Measurements from ENCODE around the gene SF3B3. TPM values are rescaled to one million over a fixed set of nuclear protein-coding genes. Genes with fewer than 3 reads are reported as not detected.

Gene SF3B3
- total RNA-seq = 100 to 1,000 TPM in 3 of 6 donors, 10 to 100 TPM in 3; 66.3 to 131 (median 103) TPM
- 10 to 100 TPM; 43.9 to 68.3 TPM for polyA plus RNA-seq

DNA sequence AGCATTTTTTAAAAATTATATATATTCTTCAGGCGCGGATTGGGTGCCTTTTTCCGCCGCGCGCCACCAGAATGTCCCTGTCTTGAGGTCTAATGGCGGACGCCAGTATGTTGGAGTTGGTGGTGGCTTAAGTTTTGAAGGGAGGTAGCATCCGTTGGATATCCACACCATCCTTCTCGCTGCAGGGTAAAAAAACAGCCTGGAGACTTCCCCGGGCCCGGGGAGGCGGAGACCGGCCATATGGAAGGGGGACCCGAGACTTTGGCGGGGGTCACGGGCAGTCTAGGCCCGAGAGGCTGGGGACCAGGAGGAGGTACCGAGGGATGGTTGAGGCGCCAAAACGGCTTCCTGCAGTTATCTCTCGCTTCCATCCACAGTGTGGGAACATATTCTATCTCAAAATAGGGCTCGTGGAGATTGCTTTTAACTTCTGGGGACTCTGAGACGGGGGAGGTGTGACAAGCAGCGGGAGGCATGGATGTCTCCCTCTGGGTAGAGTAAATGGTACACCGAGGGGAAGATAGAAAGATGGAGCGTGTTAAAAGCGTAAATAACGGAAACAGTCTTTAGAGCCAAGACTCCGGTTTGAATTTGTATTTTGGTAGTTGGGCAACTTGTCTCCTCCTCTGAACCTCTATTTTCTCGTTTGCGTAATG is at the start of gene SF3B3:
Gene SF3B3, plus strand, starts transcription at position 74 of the 656 bp plus-strand sequence. CDS start 2,841 bp downstream, outside the sequence.
- Histone ChIP-seq H3K4me1 (peaks cover 11 to 25% (median 24%) of the 10 kb centered on the region in 3 donors), H3K36me3 (peaks cover 0 to 18% (median 0%) of the 10 kb centered on the region in 3 donors), H3K27ac (peak within 1 kb of the TSS; percentile 60 to 81 (median 74)), H3K27me3 (no peaks in the 10 kb centered on the region), H3K4me3 (peak within 1 kb of the TSS; percentile 65 to 90 (median 85)), H3K9me3 (no peaks in the 10 kb centered on the region)
- ATAC-seq = peak; percentile 80 to 89 (median 86)
- 0% methylated on average over 32 of the region's 32 CpGs for WGBS, 2 donors
- TF ChIP-seq, protein P1, sequence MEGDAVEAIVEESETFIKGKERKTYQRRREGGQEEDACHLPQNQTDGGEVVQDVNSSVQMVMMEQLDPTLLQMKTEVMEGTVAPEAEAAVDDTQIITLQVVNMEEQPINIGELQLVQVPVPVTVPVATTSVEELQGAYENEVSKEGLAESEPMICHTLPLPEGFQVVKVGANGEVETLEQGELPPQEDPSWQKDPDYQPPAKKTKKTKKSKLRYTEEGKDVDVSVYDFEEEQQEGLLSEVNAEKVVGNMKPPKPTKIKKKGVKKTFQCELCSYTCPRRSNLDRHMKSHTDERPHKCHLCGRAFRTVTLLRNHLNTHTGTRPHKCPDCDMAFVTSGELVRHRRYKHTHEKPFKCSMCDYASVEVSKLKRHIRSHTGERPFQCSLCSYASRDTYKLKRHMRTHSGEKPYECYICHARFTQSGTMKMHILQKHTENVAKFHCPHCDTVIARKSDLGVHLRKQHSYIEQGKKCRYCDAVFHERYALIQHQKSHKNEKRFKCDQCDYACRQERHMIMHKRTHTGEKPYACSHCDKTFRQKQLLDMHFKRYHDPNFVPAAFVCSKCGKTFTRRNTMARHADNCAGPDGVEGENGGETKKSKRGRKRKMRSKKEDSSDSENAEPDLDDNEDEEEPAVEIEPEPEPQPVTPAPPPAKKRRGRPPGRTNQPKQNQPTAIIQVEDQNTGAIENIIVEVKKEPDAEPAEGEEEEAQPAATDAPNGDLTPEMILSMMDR (IDR thresholded peaks at IDR 0.05) = no peak
- intact Hi-C loops (cut with DNase I) = no loop called here
- FAIRE-seq = no peak
- peak; percentile 47 to 79 (median 64) for DNase-seq

DNA sequence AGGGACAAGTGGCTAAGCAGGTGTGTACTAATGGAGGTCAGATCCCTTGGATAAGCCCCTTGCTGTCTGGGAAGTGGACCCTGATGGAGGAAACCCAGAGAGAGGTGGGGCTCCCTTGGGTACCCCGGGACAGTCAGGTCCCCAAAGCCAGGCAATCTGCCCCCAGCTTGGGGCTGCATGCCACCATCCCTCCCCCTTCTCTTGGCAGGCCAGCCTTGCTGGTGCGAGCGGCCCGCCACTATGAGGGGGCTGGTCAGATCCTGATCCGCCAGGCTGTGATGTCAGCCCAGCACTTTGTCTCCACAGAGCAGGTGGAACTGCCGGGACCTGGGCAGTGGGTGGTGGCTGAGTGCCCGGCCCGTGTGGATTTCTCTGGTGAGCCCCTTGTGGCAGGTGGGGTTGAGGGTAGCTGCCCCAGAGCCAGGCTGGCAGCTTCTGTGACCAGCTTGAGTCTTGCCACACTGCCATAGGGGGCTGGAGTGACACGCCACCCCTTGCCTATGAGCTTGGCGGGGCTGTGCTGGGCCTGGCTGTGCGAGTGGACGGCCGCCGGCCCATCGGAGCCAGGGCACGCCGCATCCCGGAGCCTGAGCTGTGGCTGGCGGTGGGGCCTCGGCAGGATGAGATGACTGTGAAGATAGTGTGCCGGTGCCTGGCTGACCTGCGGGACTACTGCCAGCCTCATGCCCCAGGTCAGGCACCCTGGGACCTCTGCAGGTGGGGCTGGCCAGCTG is 49.1 kb upstream of the SF3B3 start:
- Histone ChIP-seq H3K9me3 (no peaks in the 10 kb centered on the region), H3K36me3 (peaks cover 0 to 14% (median 6%) of the 10 kb centered on the region in 3 donors), H3K27ac (no peak overlapping the region), H3K4me1 (peaks cover 0 to 3% (median 0%) of the 10 kb centered on the region in 3 donors), H3K4me3 (no peak overlapping the region), H3K27me3 (no peaks in the 10 kb centered on the region)
- 93 to 95% methylated on average over 18 to 22 of the region's 22 CpGs for WGBS, 2 donors
- intact Hi-C loops (cut with DNase I) = loop anchor here in 2 of 3 donors (5.0 to 10.0 kb wide), 2 partner anchors 77 to 80 kb away; no protein-coding TSS in a partner anchor
- DNase-seq (peak in 1 of 6 donors; percentile 68), FAIRE-seq (no peak), ATAC-seq (no peak)
- TF ChIP-seq, protein P1 (IDR thresholded peaks at IDR 0.05) = no peak

DNA sequence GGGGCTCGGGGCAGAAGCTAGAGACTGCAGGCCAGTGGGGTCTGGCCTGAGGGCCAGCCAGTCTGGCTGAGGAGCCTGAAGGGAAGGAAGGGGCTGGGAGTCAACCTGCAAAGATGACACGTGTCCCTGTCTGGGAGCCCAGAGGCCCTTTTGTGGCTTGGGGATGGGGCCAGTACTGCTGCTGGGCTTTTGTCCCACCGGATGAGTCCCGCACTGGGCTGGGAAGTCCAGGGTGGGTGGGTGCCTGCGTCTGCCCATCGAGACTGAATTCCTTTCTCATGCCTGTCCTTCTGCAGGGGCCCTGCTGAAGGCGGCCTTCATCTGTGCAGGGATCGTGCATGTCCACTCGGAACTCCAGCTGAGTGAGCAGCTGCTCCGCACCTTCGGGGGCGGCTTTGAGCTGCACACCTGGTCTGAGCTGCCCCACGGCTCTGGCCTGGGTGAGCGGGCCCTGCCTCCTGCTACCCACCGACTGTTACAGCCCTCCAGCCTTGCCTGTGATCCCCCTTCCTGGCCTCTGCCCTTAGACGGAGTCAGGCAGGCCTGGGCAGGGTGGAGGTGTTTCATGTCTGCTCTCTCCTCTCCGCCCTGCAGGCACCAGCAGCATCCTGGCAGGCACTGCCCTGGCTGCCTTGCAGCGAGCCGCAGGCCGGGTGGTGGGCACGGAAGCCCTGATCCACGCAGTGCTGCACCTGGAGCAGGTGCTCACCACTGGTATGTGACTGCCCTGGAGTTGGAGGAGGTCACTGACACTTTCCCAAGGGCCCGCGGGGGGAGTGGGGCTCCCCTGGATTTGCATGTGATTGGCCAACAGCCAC is 48.4 kb upstream of the SF3B3 start:
- intact Hi-C loops (cut with DNase I) = loop anchor here in 1 of 3 donors (10.0 kb wide), 1 partner anchor 80 kb away; no protein-coding TSS in a partner anchor
- FAIRE-seq = no peak
- peaks cover 0 to 18% (median 6%) of the 10 kb centered on the region in 3 donors for H3K36me3 ChIP-seq
- TF ChIP-seq, protein P1 (IDR thresholded peaks at IDR 0.05) = no peak
- ATAC-seq = no peak
- H3K9me3 ChIP-seq = no peaks in the 10 kb centered on the region
- H3K4me3 ChIP-seq = no peak overlapping the region
- 94 to 95% methylated on average over 22 to 24 of the region's 24 CpGs for WGBS, 2 donors
- no peaks in the 10 kb centered on the region for H3K27me3 ChIP-seq
- H3K27ac ChIP-seq = no peak overlapping the region
- peaks cover 0 to 3% (median 0%) of the 10 kb centered on the region in 3 donors for H3K4me1 ChIP-seq
- peak in 1 of 6 donors; percentile 63 for DNase-seq

DNA sequence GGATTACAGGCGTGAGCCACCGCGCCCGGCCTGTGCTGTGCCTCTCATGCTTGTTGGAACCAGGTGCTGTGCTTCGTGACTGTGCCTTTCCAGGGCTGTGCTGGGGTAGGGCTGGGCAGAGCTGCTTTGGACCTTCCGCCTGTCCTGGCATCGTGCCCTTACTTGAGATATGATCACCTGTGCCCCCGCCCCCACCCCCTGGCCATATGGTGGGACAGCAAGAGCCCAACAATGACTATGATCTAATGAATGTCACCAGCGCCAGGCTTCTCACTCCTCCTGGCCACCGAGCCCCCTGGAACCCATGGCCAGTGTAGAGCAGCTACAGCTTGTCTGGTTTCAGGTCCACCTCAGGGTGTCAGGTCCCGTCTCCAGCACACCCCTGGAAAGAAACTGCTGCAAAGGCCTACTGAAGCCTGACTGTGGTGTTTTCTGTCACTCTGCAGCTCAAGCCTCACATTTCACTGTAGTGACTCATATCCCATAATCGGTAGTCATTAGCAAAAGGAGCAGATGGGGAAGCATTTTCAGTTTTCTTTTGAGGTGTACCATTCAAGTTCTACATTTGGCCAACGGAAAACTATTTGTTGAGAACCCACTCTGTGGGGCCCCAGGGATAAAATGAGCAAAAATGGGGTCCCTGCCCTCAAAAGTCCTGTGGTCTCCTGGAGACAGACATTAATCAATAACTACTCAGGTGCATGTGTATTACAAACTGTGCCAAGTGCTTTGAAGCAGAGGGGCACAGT is 47.2 kb upstream of the SF3B3 start:
- TF ChIP-seq, protein P1 (IDR thresholded peaks at IDR 0.05) = no peak
- peak in 3 of 4 donors; percentile 13 to 43 (median 27) for ATAC-seq
- Histone ChIP-seq H3K27ac (no peak overlapping the region), H3K9me3 (no peaks in the 10 kb centered on the region), H3K27me3 (no peaks in the 10 kb centered on the region), H3K36me3 (peaks cover 0 to 27% (median 6%) of the 10 kb centered on the region in 3 donors), H3K4me3 (no peak overlapping the region), H3K4me1 (peaks cover 0 to 3% (median 0%) of the 10 kb centered on the region in 3 donors)
- DNase-seq = peak in 1 of 6 donors; percentile 68
- no peak for FAIRE-seq
- intact Hi-C loops (cut with DNase I) = loop anchor here in 1 of 3 donors (10.0 kb wide), 1 partner anchor 82 kb away; no protein-coding TSS in a partner anchor
- 85 to 89% methylated on average over 13 of the region's 13 CpGs for whole genome bisulfite sequencing, 2 donors
